Stimulated activated CD8-positive, alpha-beta memory T cell treated with anti-CD3 and anti-CD28 coated beads, Interleukin-4, amount 100 ng/mL, for 4 hours (primary cell): ENCODE measurements around the gene ZNF304.
"Not testable (repeated sequence)": the region's sequence is repeated elsewhere in the genome, so short reads cannot be mapped to it uniquely, and the experiment has no call there.

Source experiments
- DNase-seq, 2 donors: peaks; one replicate each; pipeline ENCODE4 v3.0.0-alpha.2; 2020; ENCODE audit warnings: low read depth in 2 of 2, low spot score in 1 of 2

The ZNF304 gene

DNA sequence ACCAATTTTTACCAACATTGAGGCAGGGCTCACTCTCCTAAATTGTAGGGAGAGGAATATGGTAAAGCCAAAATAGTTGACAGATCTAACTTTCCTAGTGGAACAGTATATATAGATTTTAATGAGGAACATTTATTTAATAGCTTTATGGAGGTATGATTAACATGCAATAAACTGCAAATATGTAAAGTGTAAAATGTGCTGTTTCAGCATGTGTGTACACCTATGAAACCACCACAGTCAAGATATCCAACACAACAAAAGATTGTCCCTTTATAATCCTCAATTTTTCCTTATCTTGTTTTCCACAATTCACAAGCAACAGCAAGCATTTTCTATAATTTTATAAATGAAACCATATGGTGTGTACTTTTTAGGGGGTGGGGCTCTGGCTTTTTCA, 8.2 kb downstream of the ZNF304 start:
- DNase-seq: no peak

- no peak for DNase-seq
These were observed 11.3 kb downstream of the ZNF304 start for GRCh38 chr19:57362419-57362818.

- DNase-seq: peak; percentile 97 to 98
These were observed 12.1 kb downstream of the ZNF304 start, which contains the start of the genes TRAPPC2B and ZNF547 for GRCh38 chr19:57362997-57363687. TSS of gene TRAPPC2B (plus strand) at chr19:57363551. CDS start at chr19:57364834, 1,283 bp downstream. TSS of gene ZNF547 (plus strand) at chr19:57363551. CDS start at chr19:57368556, 5,005 bp downstream.

- no peak for DNase-seq
These were observed 12.7 kb downstream of the ZNF304 start for GRCh38 chr19:57363688-57364181.

- no peak for DNase-seq
These were observed 15.7 kb downstream of the ZNF304 start for GRCh38 chr19:57366776-57367175.

DNA sequence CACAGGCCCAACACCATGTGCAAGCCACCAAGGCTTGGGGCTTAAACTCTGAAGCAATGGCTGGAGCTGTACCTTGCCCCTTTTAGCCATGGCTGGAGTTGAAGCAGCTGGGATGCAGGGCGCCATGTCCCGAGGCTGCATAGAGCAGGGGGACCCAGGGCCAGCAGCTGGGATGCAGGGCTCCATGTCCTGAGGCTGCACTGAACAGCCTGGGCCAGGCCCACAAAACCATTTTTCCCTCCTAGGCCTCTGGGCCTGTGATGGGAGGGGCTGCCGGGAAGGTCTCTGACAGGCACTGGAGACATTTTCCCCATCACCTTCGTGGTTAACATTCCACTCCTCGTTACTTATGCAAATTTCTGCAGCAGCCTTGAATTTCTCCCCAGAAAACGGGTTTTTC, 23.1 kb downstream of the ZNF304 start:
- no peak for DNase-seq

DNA sequence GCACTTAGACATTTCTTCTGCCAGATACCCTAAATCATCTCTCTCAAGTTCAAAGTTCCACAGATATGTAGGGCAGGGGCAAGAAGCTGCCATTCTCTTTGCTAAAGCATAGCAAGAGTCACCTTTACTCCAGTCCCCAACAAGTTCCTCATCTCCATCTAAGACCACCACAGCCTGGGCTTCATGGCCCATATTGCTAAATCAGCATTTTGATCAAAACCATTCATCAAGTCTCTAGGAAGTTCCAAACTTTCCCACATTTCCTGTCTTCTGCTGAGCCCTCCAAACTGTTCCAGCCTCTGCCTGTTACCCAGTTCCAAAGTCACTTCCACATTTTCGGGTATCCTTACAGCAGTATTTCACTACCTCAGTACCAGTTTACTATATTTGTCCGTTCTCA, 23.6 kb downstream of the ZNF304 start:
- not testable (repeated sequence) for DNase-seq

- DNase-seq: no peak
These were observed 25.1 kb downstream of the ZNF304 start for GRCh38 chr19:57376151-57376550.

DNA sequence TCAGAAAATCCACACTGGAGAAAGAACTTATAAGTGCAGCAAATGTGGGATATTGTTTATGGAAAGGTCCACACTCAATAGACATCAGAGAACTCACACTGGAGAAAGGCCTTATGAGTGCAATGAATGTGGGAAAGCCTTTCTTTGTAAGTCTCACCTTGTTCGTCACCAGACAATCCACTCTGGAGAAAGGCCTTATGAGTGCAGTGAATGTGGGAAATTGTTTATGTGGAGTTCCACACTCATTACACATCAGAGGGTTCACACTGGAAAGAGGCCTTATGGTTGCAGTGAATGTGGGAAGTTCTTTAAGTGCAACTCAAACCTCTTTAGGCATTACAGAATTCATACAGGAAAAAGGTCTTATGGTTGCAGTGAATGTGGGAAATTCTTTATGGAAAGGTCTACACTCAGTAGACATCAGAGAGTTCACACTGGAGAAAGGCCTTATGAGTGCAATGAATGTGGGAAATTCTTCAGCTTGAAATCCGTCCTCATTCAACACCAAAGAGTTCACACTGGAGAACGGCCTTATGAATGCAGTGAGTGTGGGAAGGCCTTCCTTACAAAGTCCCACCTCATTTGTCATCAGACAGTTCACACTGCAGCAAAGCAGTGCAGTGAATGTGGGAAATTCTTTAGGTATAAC, 26.6 kb downstream of the ZNF304 start:
- DNase-seq: no peak

GRCh38 chr19:57380923-57381322, 29.9 kb downstream of the ZNF304 start:
- DNase-seq: no peak

GRCh38 chr19:57382806-57383488, 31.9 kb downstream of the ZNF304 start:
- no peak for DNase-seq

DNA sequence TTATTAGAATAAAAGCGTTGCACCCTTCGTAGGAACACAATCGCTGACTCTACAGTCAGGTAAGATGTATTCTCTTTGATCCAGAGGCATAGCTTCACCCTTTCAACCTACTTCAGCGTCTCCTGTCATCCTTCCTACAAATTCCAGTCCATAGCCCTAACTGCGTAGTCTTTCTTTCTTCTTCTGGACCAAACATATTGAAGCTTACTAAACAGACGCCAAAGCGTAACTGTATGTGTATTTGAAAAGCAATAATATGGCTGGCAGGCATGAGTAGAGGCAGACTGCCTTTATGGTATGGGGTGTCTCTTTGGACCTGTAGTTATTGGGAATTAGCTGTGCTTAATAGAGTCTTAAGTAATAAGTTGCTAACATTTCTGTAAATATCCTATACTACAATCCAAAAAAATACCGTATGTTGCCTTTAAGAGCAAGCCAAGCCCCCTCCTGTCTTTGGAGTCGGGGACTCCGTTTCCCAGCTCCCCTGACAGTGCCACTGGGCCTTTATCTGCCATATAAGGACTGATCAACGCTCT, 38.2 kb downstream of the ZNF304 start:
- no peak for DNase-seq

- DNase-seq: peak; percentile 98
These were observed 38.9 kb downstream of the ZNF304 start, which contains the start of gene ZNF548 for GRCh38 chr19:57389730-57390598. TSS of gene ZNF548 (plus strand) at chr19:57389854. CDS start at chr19:57390100, 246 bp downstream.

- DNase-seq: no peak
These were observed 44.6 kb downstream of the ZNF304 start for GRCh38 chr19:57395710-57396109.

GRCh38 chr19:57398868-57399267, 47.8 kb downstream of the ZNF304 start:
- no peak for DNase-seq

DNA sequence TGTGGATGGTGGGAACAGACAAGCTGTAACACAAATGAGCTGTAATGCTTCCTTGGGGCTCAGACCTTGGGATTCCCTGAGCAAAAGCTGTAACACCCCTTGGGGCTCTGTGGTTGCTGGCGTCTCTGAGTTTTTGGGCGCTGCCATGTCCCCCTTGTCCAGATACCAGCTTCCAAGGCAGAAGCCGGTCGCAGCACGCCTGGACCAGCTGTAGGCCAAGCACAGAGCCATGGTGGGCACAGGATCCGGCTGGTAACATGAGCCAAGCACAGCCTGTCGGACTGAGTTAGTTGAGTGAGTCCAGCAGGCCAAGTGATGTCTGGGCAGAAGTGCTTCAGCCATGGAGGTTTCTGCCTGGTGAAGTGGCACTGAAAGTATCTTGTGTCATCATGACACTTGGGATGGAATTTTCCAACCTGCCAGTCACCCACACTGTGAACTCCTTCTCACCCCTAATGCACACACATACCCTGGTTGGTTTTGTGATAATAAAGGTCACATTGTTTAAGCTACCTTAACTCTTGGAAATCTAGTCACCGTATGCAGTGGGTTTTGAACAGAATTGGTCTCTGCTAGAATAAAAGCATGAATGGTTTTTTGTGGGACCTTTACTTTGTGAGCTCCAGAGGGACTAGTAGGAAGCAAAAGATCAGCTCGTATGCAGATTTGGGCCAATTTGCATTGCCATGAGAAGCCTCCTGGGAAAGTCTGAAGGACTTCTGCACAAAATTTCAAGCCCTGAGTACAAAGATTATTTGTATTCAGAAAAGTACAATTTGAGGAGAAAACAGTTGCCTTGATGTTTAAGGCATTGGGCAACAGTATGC, 52.9 kb downstream of the ZNF304 start:
- no peak for DNase-seq

- DNase-seq: peak; percentile 41 to 43
These were observed 55.5 kb downstream of the ZNF304 start for GRCh38 chr19:57406516-57407123.
